Forelimb muscle (tissue), 1 donor: ENCODE data around the gene GABBR2. TPM values are rescaled to one million over a fixed set of nuclear protein-coding genes. Genes with fewer than 3 reads are reported as not detected.

Source experiments
- DNase-seq: peaks from one replicate; pipeline ENCODE4 v3.0.0-alpha.2; 2013; ENCODE audit warnings: low read depth
- polyA plus RNA-seq: library from polyadenylated mRNA; unstranded; fragments of 120-200 nt; gene quantifications from one replicate; pipeline ENCODE4 v1.2.1, GENCODE V29; 2013; ENCODE audit not compliant: insufficient read length

GABBR2 gene
- polyA plus RNA-seq, 1 donor = 0.82 TPM

GRCh38 chr9:98370300-98370975, 338.3 kb downstream of the GABBR2 start:
- no peak for DNase-seq

GRCh38 chr9:98369896-98370295, 338.8 kb downstream of the GABBR2 start:
- no peak for DNase-seq

GRCh38 chr9:98369471-98369870, 339.3 kb downstream of the GABBR2 start:
- no peak for DNase-seq

GRCh38 chr9:98369066-98369425, 339.7 kb downstream of the GABBR2 start:
- DNase-seq = no peak

- no peak for DNase-seq
Measured at GRCh38 chr9:98368366-98369065, 340.2 kb downstream of the GABBR2 start.

GRCh38 chr9:98367923-98368322, 340.8 kb downstream of the GABBR2 start:
- DNase-seq = no peak

- DNase-seq = no peak
Measured at GRCh38 chr9:98367371-98367900, 341.3 kb downstream of the GABBR2 start.

- DNase-seq = no peak
Measured at GRCh38 chr9:98365781-98366180, 343.0 kb downstream of the GABBR2 start.

GRCh38 chr9:98365227-98365669, 343.5 kb downstream of the GABBR2 start:
- no peak for DNase-seq

GRCh38 chr9:98364086-98364485, 344.6 kb downstream of the GABBR2 start:
- DNase-seq = no peak

GRCh38 chr9:98363644-98364043, 345.1 kb downstream of the GABBR2 start:
- no peak for DNase-seq

GRCh38 chr9:98362624-98363252, 346.0 kb downstream of the GABBR2 start:
- no peak for DNase-seq

GRCh38 chr9:98361645-98362044, 347.1 kb downstream of the GABBR2 start:
- no peak for DNase-seq

GRCh38 chr9:98360176-98360708, 348.5 kb downstream of the GABBR2 start:
- DNase-seq = no peak

- no peak for DNase-seq
Measured at GRCh38 chr9:98359569-98359968, 349.2 kb downstream of the GABBR2 start.

GRCh38 chr9:98357921-98358535, 350.7 kb downstream of the GABBR2 start:
- no peak for DNase-seq

- DNase-seq = no peak
Measured at GRCh38 chr9:98356953-98357690, 351.6 kb downstream of the GABBR2 start.

GRCh38 chr9:98356326-98356725, 352.4 kb downstream of the GABBR2 start:
- no peak for DNase-seq

- DNase-seq = no peak
Measured at GRCh38 chr9:98351370-98351769, 357.4 kb downstream of the GABBR2 start.

GRCh38 chr9:98347642-98348041, 361.1 kb downstream of the GABBR2 start:
- DNase-seq = no peak

- DNase-seq = no peak
Measured at GRCh38 chr9:98345011-98345410, 363.7 kb downstream of the GABBR2 start.
